ENCODE results near the gene ANKRD29. TPM values are rescaled to one million over a fixed set of nuclear protein-coding genes. Genes with fewer than 3 reads are reported as not detected.

Gene ANKRD29
- polyA plus RNA-seq, 1 of the 3 experiments (the other 2 are of a cell fraction), result 8.2 TPM

- no peak for TF ChIP-seq CTCF (IDR thresholded peaks at IDR 0.05)
Measured at GRCh38 chr18:23668731-23669130, 6.0 kb upstream of the ANKRD29 start (continued).

- Histone ChIP-seq H3K79me2 (ENCODE audit: insufficient read depth) (no peaks in the 10 kb centered on the region), H3K4me2 (no peak overlapping the region), H3K9ac (no peak overlapping the region), H3K4me3 (ENCODE audit: low read depth in 2 of 2, low read length in 1 of 2) (no peak overlapping the region), H3K27ac (ENCODE audit: low read depth in 2 of 2, low read length in 1 of 2) (no peak overlapping the region), H4K20me1 (ENCODE audit: insufficient read depth) (no peaks in the 10 kb centered on the region), H3K36me3 (replicated peaks in 1 of 2; ENCODE audit: control insufficient read depth in 1 of 2, insufficient read depth in 2 of 2, low read length in 1 of 2) (no peaks in the 10 kb centered on the region), H3K9me3 (no peaks in the 10 kb centered on the region), H3K9me2 (no peaks in the 10 kb centered on the region), H3F3A (replicated peaks; ENCODE audit: insufficient read depth) (no peaks in the 10 kb centered on the region), H3K4me1 (ENCODE audit: control insufficient read depth in 1 of 2, insufficient read depth in 2 of 2, low read depth in 1 of 2, low read length in 1 of 2) (peaks cover 0 to 2% of the 10 kb centered on the region in 2 experiments; a peak in 2 of 4 replicates), H3K27me3 (ENCODE audit: insufficient read depth) (no peaks in the 10 kb centered on the region; the same call in 1 of the 2 replicates), H2AFZ (ENCODE audit: low read depth) (no peak overlapping the region)
- no peak for DNase-seq
- TF ChIP-seq FOSL2 (IDR thresholded peaks at IDR 0.05; ENCODE audit: borderline replicate concordance, low read depth) (no peak), SIN3A (IDR thresholded peaks at IDR 0.05; ENCODE audit: borderline replicate concordance, low read depth, low read length) (no peak), RXRA (IDR thresholded peaks at IDR 0.05; ENCODE audit: borderline replicate concordance, low read depth) (no peak), YY1 (IDR thresholded peaks at IDR 0.05; ENCODE audit: low read depth) (no peak), NFIC (IDR thresholded peaks at IDR 0.05; ENCODE audit: borderline replicate concordance) (no peak), USF2 (IDR thresholded peaks at IDR 0.05; ENCODE audit: borderline replicate concordance, low read depth, low read length) (no peak), MXI1 (IDR thresholded peaks at IDR 0.05; ENCODE audit: low read depth, low read length) (no peak), REST (IDR thresholded peaks at IDR 0.05; ENCODE audit: low read depth, low read length) (no peak), POLR2AphosphoS5 (IDR thresholded peaks at IDR 0.05; ENCODE audit: low read depth, low read length) (no peak), GATA2 (CRISPR knock-in tag; IDR thresholded peaks at IDR 0.05) (no peak), SMC3 (IDR thresholded peaks at IDR 0.05; ENCODE audit: low read depth, low read length) (no peak), EP300 (IDR thresholded peaks at IDR 0.05; ENCODE audit: borderline replicate concordance in 1 of 2, low read depth in 1 of 2, low read length in 1 of 2) (no peak), IRF3 (IDR thresholded peaks at IDR 0.05; ENCODE audit: low read depth, low read length) (no peak), TAF1 (IDR thresholded peaks at IDR 0.05; ENCODE audit: borderline replicate concordance, low read depth, low read length) (no peak), MAX (IDR thresholded peaks at IDR 0.05; ENCODE audit: low read depth) (no peak), RAD21 (IDR thresholded peaks at IDR 0.05; ENCODE audit: low read length) (no peak), FOXM1 (IDR thresholded peaks at IDR 0.05; ENCODE audit: low read depth) (no peak)
- WGBS (ENCODE audit: low lambda C conversion rate), result 63% methylated on average over 1 of the region's 1 CpG
- ChIA-PET POLR2A (no interaction called here), CTCF (interaction anchor here (0.9 to 1.3 kb wide), 4 partner anchors 10 to 44 kb away, joined by 3 read pairs; no protein-coding TSS in a partner anchor)
Measured at GRCh38 chr18:23667114-23667513, 4.4 kb upstream of the ANKRD29 start.

All from SK-N-SH (cell line).